ENCODE data around the gene CD8B. TPM values are rescaled to one million over a fixed set of nuclear protein-coding genes. Genes with fewer than 3 reads are reported as not detected.
"Not testable (repeated sequence)": the region's sequence is repeated elsewhere in the genome, so short reads cannot be mapped to it uniquely, and the experiment has no call there.

Gene CD8B
- total and polyA plus RNA-seq, 8 donors: 0.68 to 14.0 (median 2.8) TPM; not detected in 2

DNA sequence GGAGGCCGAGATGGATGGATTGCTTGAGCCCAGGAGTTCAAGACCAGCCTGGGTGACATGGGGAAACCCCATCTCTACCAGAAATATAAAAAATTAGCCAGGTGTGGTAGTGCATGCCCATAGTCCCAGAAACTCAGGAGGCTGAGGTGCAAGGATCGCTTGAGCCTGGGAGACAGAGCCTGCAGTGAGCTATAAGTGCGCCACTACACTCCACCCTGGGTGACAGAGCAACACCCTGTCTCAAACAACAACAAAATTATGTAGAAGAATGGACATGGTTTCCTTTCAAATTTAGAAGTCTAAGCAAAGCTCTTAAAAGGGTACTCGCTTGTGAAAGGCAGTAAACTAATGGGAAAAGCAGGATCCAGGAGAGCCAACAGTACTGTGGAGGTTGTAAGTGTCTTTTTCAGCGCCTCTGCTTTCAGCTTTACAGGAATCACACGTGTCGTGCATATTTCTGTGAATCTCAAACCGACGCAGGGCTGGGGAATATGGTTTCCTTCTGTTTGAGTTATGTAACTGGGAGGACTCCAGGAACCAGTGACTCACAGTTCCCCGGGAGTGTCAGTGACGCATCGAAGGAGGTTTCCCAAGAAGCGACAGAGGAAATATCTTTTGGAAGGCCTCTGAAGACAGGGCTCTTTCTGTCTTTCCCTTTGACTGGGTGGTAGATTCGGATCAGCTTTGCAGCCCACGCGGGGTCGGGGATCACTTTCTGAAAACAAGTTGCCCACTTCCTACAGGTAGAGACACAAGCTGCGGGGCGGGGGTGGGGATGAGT, 24.6 kb downstream of the CD8B start:
- H3K9me3 ChIP-seq; intact Hi-C loops (cut with DNase I; ENCODE audit: low total_unique reads); H3K27me3 ChIP-seq; H3K4me1 ChIP-seq; H3K4me3 ChIP-seq; H3K36me3 ChIP-seq: not testable (repeated sequence)
- peak; percentile 64 to 84 for DNase-seq
- peak overlapping the region in 4 of 5 donors; percentile 15 to 46 (median 30) for H3K27ac ChIP-seq
- WGBS, 5 donors: 35 to 61% (median 38%) methylated on average over 12 to 15 of the region's 19 CpGs
- TF ChIP-seq POLR2AphosphoS5 (IDR thresholded peaks at IDR 0.05): peak in 1 of 3 donors; percentile 56

DNA sequence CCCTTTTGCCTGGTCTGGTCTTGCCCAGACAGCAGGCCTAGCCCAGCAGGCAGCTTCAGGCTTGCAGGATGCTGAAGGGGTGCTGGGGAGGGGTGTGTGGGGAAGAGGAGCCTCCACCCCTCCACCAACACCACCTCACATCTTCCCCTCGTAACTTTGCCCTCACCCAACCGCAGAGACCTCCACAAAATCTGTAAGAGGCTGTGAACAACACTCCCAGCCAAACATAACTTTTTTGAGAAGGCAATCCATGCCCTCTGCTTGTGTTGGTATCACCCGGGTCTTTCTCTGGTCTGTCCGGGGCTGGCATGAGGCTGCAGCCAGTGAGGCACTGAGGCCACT, 26.2 kb downstream of the CD8B start:
- H3K27me3 ChIP-seq; H3K4me3 ChIP-seq; H3K27ac ChIP-seq; H3K4me1 ChIP-seq; H3K9me3 ChIP-seq; intact Hi-C loops (cut with DNase I; ENCODE audit: low total_unique reads); DNase-seq; H3K36me3 ChIP-seq: not testable (repeated sequence)
- WGBS, 5 donors: 33 to 59% (median 52%) methylated on average over 2 to 4 of the region's 4 CpGs; no CpG with 5 or more reads in 2 of the 5 donors

- Histone ChIP-seq H3K9me3 (no peaks in the 10 kb centered on the region), H3K27ac (no peak overlapping the region), H3K27me3 (peaks cover 0 to 5% (median 5%) of the 10 kb centered on the region in 3 donors), H3K36me3 (no peaks in the 10 kb centered on the region), H3K4me3 (no peak overlapping the region), H3K4me1 (peaks cover 0 to 4% (median 0%) of the 10 kb centered on the region in 4 donors)
- no peak for TF ChIP-seq CTCF (IDR thresholded peaks at IDR 0.05)
- TF ChIP-seq POLR2AphosphoS5 (IDR thresholded peaks at IDR 0.05): no peak
- TF ChIP-seq EP300 (IDR thresholded peaks at IDR 0.05): no peak
- no peak for TF ChIP-seq POLR2A (IDR thresholded peaks at IDR 0.05)
- intact Hi-C loops (cut with DNase I; ENCODE audit: low total_unique reads): no loop called here
- WGBS, 5 donors: 70 to 85% (median 80%) methylated on average over 7 to 10 of the region's 10 CpGs
- no peak for DNase-seq
Observed at GRCh38 chr2:86833315-86833714, 28.4 kb downstream of the CD8B start.

DNA sequence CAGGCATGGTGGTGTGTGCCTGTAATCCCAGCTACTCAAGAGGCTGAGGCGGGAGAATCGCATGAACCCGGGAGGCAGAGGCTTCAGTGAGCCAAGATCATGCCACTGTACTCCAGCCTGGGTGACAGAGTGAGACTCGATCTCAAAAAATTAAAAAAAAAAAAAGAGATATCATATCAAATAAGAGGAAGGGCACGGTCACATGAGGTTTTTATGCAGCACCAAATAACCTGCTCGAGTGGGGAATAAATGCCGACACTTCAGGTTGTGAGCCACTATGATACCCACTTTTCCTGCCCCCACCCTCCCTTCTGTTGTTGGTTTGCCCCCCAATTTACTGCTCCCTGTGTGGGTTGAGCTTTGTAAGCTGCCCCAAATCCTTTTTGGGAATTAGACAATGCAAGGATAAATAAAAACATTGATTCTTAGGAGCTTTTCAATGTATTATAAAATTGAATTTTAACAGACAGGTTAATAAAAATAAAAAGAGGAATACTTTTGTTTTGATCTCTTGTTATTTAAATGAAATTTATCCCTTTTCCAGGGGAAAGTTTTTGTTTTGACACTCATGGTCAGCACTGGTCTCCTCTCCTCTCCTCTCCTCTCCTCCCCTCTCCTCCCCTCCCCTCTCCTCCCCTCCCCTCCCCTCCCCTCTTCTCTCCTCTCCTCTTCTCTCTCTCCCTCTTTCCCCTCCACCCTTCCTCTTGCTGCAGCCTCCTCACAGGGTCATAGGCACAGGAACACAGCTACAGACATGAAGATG, 29.2 kb downstream of the CD8B start:
- no peak overlapping the region for H3K4me3 ChIP-seq
- no peak for DNase-seq
- peaks cover 0 to 5% (median 5%) of the 10 kb centered on the region in 3 donors for H3K27me3 ChIP-seq
- H3K27ac ChIP-seq: no peak overlapping the region
- intact Hi-C loops (cut with DNase I; ENCODE audit: low total_unique reads): no loop called here
- no peaks in the 10 kb centered on the region for H3K4me1 ChIP-seq
- H3K36me3 ChIP-seq: no peaks in the 10 kb centered on the region
- WGBS, 5 donors: 69 to 81% (median 78%) methylated on average over 7 of the region's 7 CpGs
- H3K9me3 ChIP-seq: no peaks in the 10 kb centered on the region
- no peak for TF ChIP-seq CTCF (IDR thresholded peaks at IDR 0.05)

DNA sequence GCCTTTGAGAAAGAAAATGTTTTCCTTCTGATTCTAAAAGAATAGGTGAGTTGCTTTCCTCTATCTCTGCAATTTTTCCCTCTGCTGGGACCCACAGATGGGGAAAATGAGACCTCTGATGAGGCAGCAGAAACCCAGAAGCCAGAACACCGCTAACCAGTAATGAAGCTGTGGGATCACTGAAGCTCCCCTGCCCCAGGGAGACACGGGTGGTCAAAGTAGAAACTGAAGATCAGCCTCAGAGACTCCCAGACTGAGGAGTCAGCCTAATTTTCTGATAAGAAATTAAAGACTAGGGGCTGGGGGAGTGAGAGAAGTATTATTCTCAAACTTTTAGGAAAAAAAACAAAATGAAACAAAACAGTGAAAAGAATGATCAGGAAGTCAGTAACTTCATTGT, 30.1 kb downstream of the CD8B start:
- H3K9me3 ChIP-seq: no peaks in the 10 kb centered on the region
- H3K27ac ChIP-seq: no peak overlapping the region
- intact Hi-C loops (cut with DNase I; ENCODE audit: low total_unique reads): no loop called here
- no peak for TF ChIP-seq EP300 (IDR thresholded peaks at IDR 0.05)
- TF ChIP-seq POLR2A (IDR thresholded peaks at IDR 0.05): no peak
- TF ChIP-seq POLR2AphosphoS5 (IDR thresholded peaks at IDR 0.05): no peak
- no peak for TF ChIP-seq CTCF (IDR thresholded peaks at IDR 0.05)
- WGBS, 5 donors: 35 to 56% (median 48%) methylated on average over 2 of the region's 2 CpGs
- no peak for DNase-seq
- peaks cover 0 to 5% (median 5%) of the 10 kb centered on the region in 3 donors for H3K27me3 ChIP-seq
- H3K4me3 ChIP-seq: no peak overlapping the region
- no peaks in the 10 kb centered on the region for H3K36me3 ChIP-seq
- H3K4me1 ChIP-seq: no peaks in the 10 kb centered on the region

All from stomach (tissue), 9 donors.